Measurements from ENCODE around the gene ABCA10. TPM values are rescaled to one million over a fixed set of nuclear protein-coding genes. Genes with fewer than 3 reads are reported as not detected.

Gene ABCA10
- total RNA-seq, 1 donor from 2014 or later, result 1.8 TPM

DNA sequence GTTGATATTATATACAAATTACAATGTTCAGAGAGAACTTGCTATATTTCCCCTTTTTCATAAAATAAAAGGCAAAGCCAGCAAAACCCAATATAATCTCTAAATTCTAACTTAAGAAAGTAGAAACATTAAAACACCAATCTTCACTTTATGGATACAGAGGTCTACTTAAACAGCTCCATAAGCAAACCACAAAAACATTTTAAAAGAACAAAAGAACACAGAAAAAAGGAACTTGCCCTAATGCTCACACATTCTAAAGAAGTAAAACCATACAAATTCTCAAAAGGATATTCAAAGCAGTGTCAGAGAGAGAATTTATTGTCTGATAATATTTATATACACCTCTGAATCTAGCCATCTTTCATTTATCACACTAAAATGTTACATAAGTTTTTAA, 606 bp downstream of the ABCA10 start:
- DNase-seq (ENCODE audit: extremely low spot score, unreplicated experiment), result no peak
- H3K9me3 Mint-ChIP-seq (ENCODE audit: unreplicated experiment), result peaks cover 13% of the 10 kb centered on the region
- H3K27ac Mint-ChIP-seq (ENCODE audit: unreplicated experiment), result no peak overlapping the region
- no peak overlapping the region for H3K4me3 Mint-ChIP-seq (ENCODE audit: unreplicated experiment)
- TF ChIP-seq, protein P1, sequence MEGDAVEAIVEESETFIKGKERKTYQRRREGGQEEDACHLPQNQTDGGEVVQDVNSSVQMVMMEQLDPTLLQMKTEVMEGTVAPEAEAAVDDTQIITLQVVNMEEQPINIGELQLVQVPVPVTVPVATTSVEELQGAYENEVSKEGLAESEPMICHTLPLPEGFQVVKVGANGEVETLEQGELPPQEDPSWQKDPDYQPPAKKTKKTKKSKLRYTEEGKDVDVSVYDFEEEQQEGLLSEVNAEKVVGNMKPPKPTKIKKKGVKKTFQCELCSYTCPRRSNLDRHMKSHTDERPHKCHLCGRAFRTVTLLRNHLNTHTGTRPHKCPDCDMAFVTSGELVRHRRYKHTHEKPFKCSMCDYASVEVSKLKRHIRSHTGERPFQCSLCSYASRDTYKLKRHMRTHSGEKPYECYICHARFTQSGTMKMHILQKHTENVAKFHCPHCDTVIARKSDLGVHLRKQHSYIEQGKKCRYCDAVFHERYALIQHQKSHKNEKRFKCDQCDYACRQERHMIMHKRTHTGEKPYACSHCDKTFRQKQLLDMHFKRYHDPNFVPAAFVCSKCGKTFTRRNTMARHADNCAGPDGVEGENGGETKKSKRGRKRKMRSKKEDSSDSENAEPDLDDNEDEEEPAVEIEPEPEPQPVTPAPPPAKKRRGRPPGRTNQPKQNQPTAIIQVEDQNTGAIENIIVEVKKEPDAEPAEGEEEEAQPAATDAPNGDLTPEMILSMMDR (IDR thresholded peaks at IDR 0.05), result no peak
- H3K4me1 Mint-ChIP-seq (ENCODE audit: unreplicated experiment), result peaks cover 15% of the 10 kb centered on the region
- no peaks in the 10 kb centered on the region for H3K27me3 Mint-ChIP-seq (ENCODE audit: unreplicated experiment)
- H3K36me3 Mint-ChIP-seq (ENCODE audit: unreplicated experiment), result peaks cover 3% of the 10 kb centered on the region

DNA sequence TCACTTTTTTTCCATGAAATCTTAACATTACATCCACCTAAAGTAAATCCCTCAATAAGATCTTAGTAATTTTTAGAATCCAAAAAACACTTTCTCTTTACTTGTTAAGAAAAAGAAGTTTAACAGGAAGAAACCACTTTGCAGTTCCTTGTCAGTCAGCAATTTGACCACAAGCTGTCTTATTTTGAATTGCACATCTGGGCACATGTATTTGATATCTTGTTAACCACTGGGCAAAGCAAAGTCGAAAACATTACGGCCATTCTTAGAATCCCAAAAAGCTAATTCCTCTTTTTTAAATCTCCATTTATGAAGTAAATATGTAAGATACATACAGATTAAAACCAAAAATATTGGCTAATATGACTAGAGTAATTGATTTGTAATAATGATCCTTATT, 1.1 kb downstream of the ABCA10 start:
- TF ChIP-seq, protein P1 (IDR thresholded peaks at IDR 0.05), result no peak
- H3K4me1 Mint-ChIP-seq (ENCODE audit: unreplicated experiment), result peaks cover 15% of the 10 kb centered on the region
- H3K36me3 Mint-ChIP-seq (ENCODE audit: unreplicated experiment), result peaks cover 3% of the 10 kb centered on the region
- no peak overlapping the region for H3K27ac Mint-ChIP-seq (ENCODE audit: unreplicated experiment)
- H3K9me3 Mint-ChIP-seq (ENCODE audit: unreplicated experiment), result peaks cover 8% of the 10 kb centered on the region
- DNase-seq (ENCODE audit: extremely low spot score, unreplicated experiment), result no peak
- H3K4me3 Mint-ChIP-seq (ENCODE audit: unreplicated experiment), result no peak overlapping the region
- H3K27me3 Mint-ChIP-seq (ENCODE audit: unreplicated experiment), result no peaks in the 10 kb centered on the region

DNA sequence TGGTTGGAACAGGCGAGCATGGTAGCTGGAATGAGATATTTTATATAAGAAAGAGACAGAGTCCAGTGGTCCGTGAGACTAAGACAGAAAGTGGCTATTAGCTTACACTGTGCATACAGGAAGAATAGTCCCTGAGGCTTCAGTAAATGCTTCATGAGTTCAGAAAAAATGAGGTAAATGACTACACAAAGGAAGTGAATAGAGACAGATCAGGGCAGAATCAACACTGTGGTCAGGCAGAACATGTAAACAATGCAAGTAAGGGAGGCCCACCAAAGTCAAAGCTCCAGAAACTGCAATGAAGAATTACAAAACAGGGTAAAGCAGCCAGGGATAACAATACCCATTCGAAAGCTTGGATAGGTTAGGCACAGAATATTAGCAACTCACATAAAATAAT, 4.8 kb downstream of the ABCA10 start:
- H3K9me3 Mint-ChIP-seq (ENCODE audit: unreplicated experiment), result no peaks in the 10 kb centered on the region

DNA sequence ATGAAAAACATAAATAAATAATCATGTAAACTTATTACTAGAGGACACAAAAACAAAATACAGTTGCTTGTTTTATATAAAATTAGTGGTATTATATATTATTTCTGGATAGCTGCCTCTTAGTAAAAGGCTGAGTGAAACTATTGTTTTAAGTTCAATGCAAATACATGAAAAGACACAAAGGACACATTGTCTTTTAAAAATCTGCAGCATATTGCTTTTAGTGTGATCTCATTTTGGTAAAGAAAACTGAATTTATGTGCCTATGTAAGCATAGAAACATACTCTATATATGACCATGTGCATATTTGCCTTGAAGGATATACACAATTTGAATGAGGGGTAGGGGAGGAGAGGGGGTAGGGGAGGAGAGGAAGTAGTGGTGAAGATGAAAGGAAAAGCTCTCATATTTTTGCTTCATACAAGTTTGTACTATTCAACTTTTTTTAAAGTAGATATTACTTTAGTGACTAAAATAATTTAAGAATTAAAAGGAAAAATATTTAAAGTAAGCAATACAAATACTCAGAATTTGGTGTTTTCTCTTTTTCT, 5.8 kb downstream of the ABCA10 start:
- DNase-seq (ENCODE audit: extremely low spot score, unreplicated experiment), result no peak
- no peaks in the 10 kb centered on the region for H3K27me3 Mint-ChIP-seq (ENCODE audit: unreplicated experiment)
- no peak overlapping the region for H3K4me3 Mint-ChIP-seq (ENCODE audit: unreplicated experiment)
- peaks cover 13% of the 10 kb centered on the region for H3K4me1 Mint-ChIP-seq (ENCODE audit: unreplicated experiment)
- TF ChIP-seq, protein P1 (IDR thresholded peaks at IDR 0.05), result no peak
- no peak overlapping the region for H3K27ac Mint-ChIP-seq (ENCODE audit: unreplicated experiment)
- H3K9me3 Mint-ChIP-seq (ENCODE audit: unreplicated experiment), result no peaks in the 10 kb centered on the region
- peaks cover 5% of the 10 kb centered on the region for H3K36me3 Mint-ChIP-seq (ENCODE audit: unreplicated experiment)

More for the DNA sequence above, 4.8 kb downstream of the ABCA10 start:
- Mint-ChIP-seq H3K36me3 (ENCODE audit: unreplicated experiment) (peaks cover 5% of the 10 kb centered on the region), H3K4me1 (ENCODE audit: unreplicated experiment) (peaks cover 15% of the 10 kb centered on the region), H3K27ac (ENCODE audit: unreplicated experiment) (peak overlapping the region; percentile 9), H3K27me3 (ENCODE audit: unreplicated experiment) (no peaks in the 10 kb centered on the region), H3K4me3 (ENCODE audit: unreplicated experiment) (no peak overlapping the region)
- DNase-seq (ENCODE audit: extremely low spot score, unreplicated experiment), result no peak
- TF ChIP-seq, protein P1 (IDR thresholded peaks at IDR 0.05), result no peak

DNA sequence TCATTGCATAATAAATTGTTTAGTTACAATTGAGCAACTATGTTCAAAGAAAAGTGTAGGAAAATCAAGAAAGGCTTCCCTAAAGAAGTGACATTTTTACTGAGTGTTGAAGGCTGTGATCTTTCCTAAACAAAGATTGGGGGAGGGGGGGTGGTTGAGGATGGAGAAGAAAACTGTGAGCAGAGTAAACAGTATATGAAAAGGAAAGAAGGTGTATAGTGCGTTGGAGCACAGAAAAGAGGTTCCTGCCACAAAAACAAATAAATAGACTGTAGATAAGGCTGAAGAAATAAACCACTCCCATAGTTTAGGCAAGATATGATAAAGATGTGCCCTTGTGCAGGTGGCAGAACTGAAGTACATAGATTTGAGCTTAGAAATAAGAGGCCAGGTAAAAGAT, 8.5 kb downstream of the ABCA10 start:
- Mint-ChIP-seq H3K36me3 (ENCODE audit: unreplicated experiment) (peaks cover 5% of the 10 kb centered on the region), H3K9me3 (ENCODE audit: unreplicated experiment) (no peaks in the 10 kb centered on the region)
- TF ChIP-seq, protein P1 (IDR thresholded peaks at IDR 0.05), result no peak

More for the DNA sequence above, 8.5 kb downstream of the ABCA10 start:
- Mint-ChIP-seq H3K4me1 (ENCODE audit: unreplicated experiment) (peaks cover 9% of the 10 kb centered on the region), H3K27ac (ENCODE audit: unreplicated experiment) (no peak overlapping the region), H3K27me3 (ENCODE audit: unreplicated experiment) (no peaks in the 10 kb centered on the region), H3K4me3 (ENCODE audit: unreplicated experiment) (no peak overlapping the region)
- DNase-seq (ENCODE audit: extremely low spot score, unreplicated experiment), result no peak

All from osteocyte (in vitro differentiated cells).